ENCODE data around the gene POU3F2. TPM values are rescaled to one million over a fixed set of nuclear protein-coding genes. Genes with fewer than 3 reads are reported as not detected.

POU3F2 gene
- total RNA-seq, 1 experiment from 2014 or later, result 0.07 TPM

DNA sequence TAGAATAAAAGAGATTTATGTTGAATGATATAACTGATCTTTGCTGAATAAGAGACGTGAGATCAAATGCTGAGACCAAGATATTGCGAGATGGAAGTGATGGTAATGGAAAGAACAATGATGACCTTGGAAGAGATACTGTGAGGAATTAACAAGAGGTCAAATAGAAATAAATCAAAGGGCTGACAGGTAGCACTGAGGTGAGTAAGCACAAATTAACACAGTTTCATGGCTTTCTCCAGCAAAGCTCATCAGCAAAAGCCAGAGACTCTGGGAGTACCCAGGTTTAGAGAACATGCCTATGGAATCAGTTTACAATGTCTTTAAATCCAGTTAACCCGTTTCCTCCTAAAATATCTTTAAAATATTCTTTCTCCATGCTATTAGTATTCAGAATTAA lies 53.3 kb downstream of the POU3F2 start:
- H3K9me2 ChIP-seq (replicated peaks; ENCODE audit: low read length), result no peaks in the 10 kb centered on the region
- H2AFZ ChIP-seq (ENCODE audit: low read length), result no peak overlapping the region
- CTCF ChIA-PET, result no interaction called here
- H3K9ac ChIP-seq (ENCODE audit: low read length), result no peak overlapping the region
- no TSS peak for BruUV-seq (replicated peaks)
- no peaks in the 10 kb centered on the region for H3K36me3 ChIP-seq (ENCODE audit: low read depth, low read length)
- H3K9me3 ChIP-seq (ENCODE audit: low read length), result no peaks in the 10 kb centered on the region
- ATAC-seq (no peak), DNase-seq (no peak)
- H3K4me1 ChIP-seq (ENCODE audit: insufficient read depth, low read length), result no peaks in the 10 kb centered on the region
- no peaks in the 10 kb centered on the region for H3K79me2 ChIP-seq (ENCODE audit: low read length)
- TF ChIP-seq EZH2phosphoT487 (IDR thresholded peaks at IDR 0.05; ENCODE audit: borderline replicate concordance, low read length), result no peak
- no peak overlapping the region for H3K4me3 ChIP-seq (ENCODE audit: low read length)
- H3K27ac ChIP-seq (ENCODE audit: low read length), result no peak overlapping the region
- no peak overlapping the region for H3K4me2 ChIP-seq (ENCODE audit: low read length)
- intact Hi-C loops (cut with micrococcal nuclease), result no loop called here
- POLR2A ChIA-PET (ENCODE audit: unreplicated experiment), result no interaction called here
- H3F3A ChIP-seq (ENCODE audit: low read length, unreplicated experiment), result no peaks in the 10 kb centered on the region
- H3K27me3 ChIP-seq (ENCODE audit: low read length), result no peaks in the 10 kb centered on the region
- no peaks in the 10 kb centered on the region for H4K20me1 ChIP-seq (ENCODE audit: low read length)

Other genes with a start within 250 kb of the POU3F2 start
- gene FBXL4, start 113.4 kb downstream of the POU3F2 start, total RNA-seq (2014; rRNA removed), result 2.1 and 3.8 TPM in 2 replicates

All from PC-3 (cell line).